PC-9 (cell line): ENCODE results near the gene SLC12A4.

Experiments used
- EZH2 ChIP-seq: fragments of 200-600 bp; sonication (generic); IDR thresholded peaks from 2 replicates; pipeline ENCODE4 v1.8.0; 2017; ENCODE audit warnings: antibody characterized with exemption, low read depth
- TF ChIP-seq, protein P1 (sequence below): fragments of 200-600 bp; sonication (generic); conservative IDR thresholded peaks from 2 replicates; pipeline ENCODE4 v1.6.1; 2017; ENCODE audit warnings: mixed run types, antibody characterized with exemption, mild to moderate bottlenecking, moderate library complexity

DNA sequence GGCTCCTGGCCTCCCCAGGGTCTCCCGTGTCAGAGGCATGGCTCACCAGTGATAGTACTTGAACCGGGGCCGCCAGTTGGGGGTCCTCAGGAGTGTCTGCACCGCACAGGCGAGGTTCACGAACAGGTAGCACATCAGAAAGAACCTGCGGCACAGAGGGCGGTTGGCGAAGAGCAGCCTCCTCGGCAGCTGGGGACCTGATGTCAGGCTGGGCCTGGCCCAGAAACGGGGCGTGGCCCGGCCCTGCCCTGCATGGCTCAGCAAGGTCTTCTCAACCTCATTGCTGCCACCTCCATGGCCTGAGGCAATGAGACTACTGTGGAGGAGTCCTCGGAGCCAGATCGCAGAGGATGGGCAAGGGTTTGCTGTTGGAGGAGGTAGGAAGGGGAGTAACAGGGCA, 20.4 kb downstream of the SLC12A4 start:
- TF ChIP-seq, protein P1, sequence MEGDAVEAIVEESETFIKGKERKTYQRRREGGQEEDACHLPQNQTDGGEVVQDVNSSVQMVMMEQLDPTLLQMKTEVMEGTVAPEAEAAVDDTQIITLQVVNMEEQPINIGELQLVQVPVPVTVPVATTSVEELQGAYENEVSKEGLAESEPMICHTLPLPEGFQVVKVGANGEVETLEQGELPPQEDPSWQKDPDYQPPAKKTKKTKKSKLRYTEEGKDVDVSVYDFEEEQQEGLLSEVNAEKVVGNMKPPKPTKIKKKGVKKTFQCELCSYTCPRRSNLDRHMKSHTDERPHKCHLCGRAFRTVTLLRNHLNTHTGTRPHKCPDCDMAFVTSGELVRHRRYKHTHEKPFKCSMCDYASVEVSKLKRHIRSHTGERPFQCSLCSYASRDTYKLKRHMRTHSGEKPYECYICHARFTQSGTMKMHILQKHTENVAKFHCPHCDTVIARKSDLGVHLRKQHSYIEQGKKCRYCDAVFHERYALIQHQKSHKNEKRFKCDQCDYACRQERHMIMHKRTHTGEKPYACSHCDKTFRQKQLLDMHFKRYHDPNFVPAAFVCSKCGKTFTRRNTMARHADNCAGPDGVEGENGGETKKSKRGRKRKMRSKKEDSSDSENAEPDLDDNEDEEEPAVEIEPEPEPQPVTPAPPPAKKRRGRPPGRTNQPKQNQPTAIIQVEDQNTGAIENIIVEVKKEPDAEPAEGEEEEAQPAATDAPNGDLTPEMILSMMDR = no peak
- TF ChIP-seq EZH2 = no peak
